HG03196 (cell line): ENCODE data around the gene BOK.

ENCODE experiments used
- ATAC-seq: cut with Tn5 transposase; IDR thresholded peaks from one replicate; pipeline ENCODE4 v1.9.1; 2021; ENCODE audit not compliant: unreplicated experiment

The BOK gene

DNA sequence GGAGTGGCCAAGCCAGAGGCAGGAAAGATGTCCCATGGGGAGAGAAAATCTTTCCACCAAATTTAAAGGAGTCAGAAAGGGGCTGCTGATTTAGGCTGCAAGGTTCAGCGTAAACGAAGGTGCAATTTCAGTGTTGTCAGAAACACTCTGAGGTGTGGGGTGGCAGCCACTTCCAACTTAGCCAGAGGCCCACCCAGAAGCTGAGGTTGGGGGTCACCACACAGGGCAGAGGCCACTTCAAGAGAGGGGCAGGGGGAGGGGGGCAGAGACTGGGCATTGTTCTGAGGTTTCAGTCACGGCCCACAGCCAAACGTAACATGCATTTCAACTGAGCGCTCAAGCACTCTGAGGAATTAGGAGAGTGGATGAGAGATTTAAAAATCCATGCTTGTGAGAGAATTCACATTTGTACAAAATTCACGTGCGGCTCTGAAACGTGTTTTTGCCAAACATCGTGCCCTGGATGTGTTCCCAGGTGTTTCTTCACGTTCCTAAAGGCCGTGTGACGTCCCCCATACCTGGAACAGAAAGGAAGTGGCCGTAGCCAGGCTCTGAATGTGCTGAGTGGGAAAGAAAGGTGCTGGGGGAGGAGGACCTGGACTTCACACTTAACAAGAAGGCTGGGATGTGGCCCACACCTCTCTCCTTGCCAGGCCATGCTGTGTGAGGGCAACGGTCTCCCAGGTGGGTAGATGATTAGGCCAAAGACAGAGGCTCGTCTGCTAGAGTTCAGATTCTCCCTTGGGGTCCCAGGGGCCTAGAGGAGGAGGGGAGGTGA, 19.5 kb upstream of the BOK start:
- no peak for ATAC-seq

DNA sequence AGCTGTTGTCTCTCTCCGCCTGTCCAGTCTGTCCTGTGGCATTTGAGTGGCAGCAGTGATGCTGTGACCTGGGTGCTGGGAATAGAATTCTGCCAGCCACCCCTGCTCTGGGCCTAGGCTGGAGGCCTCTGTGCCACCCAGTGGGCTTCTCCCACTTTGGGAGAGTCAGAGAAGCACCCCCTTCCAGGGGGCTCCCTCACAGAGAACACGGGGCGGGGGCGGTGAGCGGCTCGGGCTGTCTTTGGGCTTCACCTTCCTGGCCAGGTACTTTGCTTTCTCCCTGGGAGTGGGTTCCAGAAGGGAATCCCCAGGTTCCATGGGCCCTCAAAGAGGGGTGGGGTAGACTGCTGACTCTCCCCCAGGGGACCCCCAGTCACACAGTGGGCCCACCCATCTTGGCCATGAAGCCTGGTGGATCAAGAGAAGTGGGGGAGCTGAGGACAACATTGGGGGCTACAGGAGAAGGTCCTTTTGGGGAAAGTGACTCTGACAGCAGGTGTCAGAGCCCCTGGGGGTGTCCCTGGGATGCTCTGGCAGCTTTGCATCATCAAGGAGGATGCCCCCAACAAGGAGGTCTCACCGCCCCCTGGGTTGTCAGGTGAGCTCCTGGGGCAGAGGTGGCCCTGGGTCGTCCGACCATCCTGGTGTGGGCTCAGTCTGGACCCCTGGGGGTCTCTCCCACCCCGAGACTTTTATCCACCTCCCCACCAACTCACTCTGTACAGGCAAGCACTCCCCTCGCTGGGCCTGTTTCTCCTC, 18.8 kb upstream of the BOK start:
- no peak for ATAC-seq

DNA sequence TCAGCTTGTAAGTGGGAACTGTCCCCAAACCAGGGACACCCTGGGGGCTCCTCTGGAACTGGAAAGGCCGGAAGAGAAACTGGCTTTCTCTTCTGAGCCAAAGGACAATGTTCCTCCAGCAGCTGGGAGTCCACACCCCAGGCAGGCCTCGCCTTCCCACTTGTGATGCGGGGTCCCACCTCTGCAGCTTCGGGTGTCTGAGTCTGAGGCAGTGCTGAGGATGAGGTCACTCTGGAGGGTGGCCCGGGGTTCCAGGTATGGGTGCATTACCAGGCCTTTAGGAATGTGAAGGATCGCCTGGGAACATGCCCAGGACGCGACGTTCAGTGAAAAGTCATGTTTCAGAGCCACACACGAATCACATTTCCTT, 18.2 kb upstream of the BOK start:
- no peak for ATAC-seq

DNA sequence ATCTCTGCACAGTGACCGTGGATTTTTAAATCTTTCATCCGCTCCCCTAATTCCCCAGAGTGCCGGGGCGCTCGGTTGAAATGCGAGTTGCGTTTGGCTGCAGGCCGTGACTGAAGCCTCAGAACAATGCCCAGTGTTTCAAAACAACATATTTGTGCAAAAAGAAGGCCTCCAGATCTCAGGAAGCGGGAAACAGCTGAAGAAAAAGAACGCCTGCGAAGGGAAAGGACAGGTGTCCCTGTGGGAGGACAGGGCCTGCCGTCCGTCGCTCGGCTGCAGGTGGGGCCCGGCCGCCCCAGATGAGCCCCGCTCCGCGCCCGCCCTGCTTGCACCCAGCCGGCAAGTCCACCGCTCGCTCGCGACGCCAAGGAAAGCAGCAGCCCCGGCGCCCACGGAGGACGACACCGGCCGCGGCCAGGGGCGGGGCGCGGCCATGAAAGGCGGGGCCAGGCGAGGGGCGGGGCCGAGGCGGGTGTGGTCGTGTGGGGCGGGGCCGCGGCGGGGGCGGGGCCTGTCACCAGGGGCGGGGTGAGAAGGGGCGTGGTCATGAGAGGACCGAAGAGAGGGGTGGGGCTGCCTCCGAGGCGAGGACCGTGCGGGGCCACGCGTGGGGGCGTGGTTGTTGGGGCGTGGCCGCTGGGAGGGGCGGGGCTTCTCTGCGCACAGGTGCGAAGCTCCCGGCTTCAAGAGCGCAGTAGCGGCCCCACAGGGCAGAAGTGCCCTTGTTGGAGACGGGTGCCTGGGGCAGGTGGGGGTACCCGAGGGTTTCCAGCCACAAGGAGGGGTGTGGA, 17.6 kb upstream of the BOK start:
- no peak for ATAC-seq

DNA sequence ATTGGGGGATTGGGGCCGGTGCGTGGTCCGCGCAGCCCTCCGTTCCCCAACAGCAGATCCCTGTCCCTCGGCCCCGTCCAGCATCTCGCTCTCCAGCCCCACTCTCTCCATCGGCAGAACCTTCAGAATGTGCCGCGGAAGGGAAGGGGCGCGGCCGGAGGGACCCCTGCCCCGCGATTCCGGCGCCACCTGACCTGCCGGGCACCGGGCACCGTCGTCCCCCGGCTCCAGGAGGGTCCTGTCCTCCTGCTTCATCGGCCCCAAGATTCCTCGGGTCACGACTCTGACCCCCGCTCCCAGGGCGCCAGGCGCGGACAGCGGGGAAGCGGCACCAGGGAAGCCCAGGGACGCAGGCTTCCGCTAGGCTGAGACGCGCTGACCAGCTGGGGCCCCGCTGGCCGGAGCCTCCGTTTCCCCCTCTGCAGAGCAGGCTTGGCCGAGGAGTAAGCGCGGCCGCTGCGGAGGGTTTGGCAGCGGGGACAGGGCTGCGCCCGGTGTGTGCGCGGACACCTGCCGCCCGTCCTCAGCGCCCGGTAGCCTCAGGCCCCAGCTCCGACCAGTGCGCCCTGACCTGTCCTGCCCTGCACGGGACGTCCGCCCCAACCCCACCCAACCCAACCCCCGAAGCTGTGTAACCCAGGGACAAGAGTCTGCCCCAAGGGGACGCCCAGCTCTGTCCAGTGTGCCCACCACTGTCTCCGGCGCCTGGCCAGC, 16.8 kb upstream of the BOK start:
- ATAC-seq = no peak

DNA sequence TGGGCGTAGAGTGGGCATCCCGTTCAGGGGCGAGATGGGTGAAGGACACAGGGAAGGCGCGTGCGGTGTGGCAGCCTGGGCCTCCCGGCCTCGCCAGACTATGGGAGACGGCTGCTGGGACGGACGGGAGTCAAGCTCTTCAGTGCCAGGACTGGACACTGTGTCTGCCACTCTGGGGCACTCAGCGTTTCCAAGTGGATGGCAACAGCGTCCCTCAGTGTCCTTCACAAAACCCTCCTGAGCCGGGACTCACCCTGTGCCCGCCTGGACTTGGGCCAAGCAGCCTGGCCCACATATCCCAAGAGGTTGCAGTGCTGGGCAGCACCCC, 16.3 kb upstream of the BOK start:
- ATAC-seq = no peak

DNA sequence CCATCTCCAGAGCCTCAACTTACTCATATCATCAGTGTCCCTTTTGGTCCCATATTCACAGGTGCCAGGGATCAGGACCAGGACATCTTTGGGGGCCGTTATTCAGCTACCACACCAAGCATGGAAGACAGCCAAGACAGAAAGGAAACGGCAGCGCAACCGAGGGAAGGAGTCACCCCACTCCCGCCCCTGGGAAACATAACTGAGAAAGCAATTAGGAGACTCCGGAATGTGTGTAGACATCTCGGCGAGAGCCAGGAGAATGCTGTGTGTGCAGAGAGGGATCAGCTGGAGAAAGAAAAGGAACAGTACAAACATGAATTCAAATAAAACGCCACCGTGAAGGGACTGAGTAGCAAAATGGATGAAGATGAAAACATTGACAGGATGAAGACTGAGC, 13.4 kb upstream of the BOK start:
- no peak for ATAC-seq

DNA sequence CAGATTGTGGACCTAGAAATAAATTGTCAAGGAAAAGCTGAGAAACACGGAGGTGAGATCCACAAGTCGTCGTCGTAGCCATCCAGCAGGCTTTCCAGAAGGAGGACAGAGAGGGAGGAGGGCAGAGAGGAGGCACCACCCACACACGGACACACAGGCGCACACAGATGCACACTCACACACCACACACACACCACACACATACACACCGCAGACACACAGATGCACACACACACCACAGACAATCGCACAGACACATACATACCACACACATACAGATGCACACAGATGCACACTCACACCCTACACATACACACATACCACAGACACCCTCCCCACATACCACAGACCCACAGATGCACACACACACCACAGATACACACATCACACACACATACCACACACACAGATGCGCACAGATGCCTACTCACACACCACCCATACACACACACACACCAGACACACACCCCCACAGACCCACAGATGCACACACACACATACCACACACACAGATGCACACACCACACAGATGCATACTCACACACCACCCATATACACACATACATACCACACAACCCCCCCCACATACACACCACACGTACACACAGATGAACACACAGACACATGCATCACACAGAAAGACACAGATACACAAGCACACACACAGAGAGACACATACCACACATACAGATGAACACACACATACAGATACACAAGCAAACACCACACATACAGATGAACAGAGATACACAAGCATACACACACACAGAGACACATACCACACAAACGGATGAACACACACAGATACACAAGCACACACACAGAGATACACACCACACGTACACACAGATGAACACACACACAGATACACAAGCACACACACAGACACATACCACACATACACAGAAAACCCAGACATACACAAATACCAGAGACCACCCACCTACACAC, 12.7 kb upstream of the BOK start:
- ATAC-seq = no peak

DNA sequence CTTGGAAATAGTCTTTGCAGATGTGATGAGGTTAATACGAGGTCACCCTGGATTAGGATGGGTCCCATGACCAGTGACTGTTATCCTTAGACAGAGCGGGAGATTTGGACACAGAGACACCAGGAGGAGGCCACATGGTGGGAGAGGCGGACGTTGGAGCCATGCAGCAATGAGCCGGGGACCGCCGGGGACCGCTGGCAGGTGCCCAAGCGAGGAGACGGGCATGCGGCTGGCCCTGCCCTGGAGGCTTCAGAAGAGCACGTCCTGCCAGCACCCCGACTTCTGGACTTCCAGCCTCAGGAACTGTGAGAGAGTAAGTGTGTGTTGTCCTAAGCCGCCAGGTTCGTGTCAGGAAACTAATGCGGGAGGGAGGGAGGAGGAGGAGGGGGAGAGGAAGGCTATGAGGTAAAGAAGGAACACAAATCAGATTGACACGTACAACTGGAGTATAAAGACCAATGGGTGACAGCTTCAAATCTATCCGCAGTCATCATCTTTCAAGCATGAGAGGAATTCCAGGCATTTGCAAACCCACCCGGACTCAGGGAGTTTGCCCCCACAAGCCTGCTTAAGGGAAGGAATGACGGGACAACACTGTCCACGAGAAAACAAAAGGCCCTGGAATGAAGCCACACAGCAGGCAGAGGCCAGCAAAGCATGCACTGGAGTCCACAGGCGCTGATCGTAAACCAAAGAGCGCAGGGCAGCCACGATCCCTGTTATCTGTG, 11.6 kb upstream of the BOK start:
- ATAC-seq = no peak

DNA sequence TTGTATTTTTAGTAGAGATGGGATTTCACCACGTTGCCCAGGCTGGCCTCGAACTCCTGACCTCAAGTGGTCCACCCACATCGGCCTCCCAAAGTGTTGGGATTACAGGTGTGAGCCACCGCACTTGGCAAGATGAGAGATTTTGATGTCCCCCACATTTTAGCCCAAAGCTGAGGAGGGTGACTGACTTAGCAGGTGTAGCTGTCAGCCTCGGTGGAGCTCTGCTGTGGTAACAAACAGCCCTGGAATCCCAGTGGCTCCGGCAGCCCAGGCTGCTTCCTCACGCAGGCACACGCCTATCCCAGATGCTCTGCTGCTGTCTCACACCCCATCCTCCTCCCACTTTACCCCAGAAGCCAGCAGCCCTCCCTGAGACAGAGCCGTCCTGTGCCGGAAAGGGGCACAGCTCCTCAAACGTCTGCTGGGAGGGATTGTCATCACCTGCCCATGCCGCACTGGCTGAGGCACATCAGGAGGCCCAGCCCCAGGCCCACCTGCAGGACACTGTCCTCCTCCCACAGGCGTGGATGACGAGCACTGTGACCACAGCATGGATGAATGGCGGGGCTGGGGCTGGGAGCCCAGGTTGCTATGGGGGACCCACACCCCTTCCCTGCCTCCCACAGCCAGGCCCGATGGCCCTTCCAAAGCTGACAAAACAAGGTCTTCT, 10.6 kb upstream of the BOK start:
- no peak for ATAC-seq

DNA sequence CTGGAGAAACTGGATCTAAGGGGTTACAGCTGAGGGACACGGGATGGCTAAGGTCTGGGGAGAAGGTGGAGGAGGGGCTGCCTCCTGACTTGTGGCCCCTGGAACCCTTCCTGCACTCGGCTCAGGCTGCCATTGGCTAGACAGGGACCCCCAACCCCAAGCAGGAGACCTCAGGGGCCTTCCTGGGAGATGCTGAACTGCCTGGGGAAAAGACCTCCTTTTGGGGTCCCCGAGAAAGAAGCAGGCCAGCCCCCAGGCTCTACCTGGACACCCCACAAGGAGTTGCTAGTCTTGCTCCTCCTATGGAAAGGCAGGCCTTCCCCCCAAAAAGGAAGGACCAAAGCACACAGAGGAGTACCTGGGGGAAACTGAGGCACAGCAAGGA, 10.1 kb upstream of the BOK start:
- ATAC-seq = no peak

DNA sequence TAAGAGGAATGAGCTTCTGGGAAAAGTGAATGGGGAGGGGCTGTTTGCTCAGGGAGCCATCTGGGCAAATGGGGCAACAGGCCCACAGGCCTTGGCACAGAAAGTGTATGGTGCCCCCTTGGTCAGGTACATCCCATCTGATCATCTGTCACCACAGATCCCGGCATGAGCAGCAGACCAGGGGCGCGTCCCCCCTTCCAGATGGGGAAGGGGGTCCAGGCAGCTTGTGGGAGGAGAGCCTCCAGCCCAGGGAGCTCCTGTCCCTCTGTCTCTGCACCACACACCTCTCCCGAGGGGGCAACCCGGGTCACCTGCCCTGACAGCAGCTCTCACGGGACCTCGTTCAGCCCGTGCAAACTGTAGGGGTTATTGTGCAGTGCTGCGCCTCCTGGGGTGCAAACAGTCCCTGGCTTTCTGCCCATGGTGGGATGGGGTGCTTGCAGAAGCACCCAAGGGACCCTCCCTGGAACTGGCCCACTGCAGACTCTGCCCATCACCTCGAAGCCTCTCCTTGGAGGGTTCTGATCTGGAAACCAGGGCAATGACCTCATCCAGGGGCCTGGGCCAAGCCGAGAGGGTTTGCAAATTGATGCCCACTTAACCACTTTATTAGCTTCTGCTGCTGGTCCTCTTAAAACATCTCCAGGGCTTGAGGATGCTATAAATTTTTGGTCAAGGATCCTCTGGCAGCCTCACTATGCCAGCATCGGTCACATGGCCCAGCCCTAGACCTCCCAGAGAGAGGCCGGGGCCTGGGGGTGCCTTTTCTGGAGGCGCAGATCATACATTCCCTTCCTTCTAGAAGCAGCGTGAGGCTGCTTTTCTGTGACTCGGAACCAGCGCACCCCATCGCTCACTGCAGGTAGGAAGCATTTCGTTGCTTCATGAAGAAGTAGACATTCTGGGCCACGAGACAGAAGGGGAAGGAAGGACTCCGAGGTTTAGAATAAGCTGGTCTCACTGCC, 7.6 kb upstream of the BOK start:
- ATAC-seq = no peak

DNA sequence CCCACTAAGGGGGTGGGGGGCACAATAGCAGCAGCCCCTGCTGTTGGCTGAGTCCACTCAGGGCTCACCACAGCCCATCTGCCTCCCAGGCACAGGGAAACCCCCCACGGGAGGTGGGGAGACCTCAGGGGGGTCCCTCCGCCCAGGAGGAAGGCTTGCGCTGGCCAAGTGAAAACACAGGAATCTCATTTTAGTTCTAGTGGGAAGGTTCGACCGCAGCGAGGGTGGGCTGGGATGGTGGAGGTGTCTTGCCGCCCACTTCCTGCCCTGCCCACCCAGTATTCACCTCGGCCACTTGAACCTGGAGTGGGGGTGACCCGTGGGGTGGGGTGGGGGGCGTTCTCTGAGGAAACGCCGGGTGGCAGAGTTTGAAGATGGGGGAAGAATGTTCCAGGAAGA, 6.9 kb upstream of the BOK start:
- ATAC-seq = no peak

DNA sequence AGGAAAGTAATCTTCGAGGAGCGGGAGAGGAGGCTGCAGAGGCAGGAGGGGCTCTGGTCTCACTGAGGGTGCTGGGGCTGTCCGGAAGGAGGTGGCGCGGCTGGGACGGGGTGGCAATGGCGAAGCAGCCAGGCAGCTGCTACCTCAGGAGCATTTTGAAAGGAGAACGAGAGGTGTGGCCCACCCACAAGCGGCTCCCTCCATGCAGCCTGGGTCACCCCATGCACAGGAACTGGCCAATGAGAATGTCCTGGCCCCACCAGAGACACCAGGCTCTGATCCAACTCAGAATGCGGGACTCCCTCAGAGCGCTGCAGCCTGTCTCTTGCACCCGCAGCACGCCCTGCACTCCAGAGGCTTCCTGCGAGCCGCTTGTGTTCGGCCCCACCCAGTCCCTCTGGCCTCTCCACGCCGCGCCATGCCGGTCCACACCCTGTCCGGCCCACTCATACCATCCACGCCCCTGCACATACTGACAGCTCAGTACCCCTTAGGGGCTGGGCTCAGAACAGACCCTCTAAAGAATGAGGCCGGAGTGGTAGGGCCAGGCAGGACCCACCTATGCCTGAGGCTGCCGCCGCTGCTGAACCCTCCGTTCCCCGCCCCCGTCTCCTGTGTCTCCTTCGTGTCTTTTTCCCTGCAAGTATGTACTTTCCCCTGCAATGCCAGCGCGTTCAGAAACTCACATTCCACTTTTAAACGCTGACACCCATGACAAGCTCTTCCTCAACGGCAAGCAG, 6.4 kb upstream of the BOK start:
- ATAC-seq = no peak

DNA sequence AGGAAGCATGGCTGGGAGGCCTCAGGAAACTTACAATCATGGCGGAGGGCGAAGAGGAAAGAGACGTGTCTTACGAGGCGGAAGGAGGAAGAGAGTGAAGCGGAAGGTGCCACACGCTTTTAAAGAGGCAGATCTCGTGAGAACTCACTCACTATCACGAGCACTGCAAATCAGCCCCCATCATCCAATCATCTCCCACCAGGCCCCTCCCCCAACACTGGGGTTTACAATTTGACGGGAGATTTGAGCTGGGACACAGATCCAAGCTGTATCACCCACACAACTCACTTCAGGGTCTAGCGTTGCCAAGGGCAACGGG, 5.1 kb upstream of the BOK start:
- no peak for ATAC-seq

DNA sequence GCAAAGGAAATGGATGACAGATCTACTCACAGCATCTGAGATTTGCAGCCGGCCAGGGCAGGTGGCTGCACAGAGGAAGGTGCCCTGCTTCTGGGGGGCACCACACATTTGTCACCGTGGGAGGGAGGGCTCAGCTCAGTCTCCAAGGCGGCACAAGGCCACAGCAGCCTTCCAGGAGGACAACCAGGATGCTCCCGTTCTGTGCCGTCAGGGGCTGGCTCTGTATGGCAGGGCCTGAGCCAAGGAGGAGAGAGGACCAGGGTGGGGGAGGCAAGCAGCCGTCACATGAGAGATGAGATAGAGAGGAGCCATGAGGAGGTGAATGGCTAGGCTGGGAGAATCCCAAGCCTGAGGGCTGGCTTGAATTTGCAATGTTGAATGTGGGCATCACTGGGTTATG, 4.6 kb upstream of the BOK start:
- no peak for ATAC-seq

DNA sequence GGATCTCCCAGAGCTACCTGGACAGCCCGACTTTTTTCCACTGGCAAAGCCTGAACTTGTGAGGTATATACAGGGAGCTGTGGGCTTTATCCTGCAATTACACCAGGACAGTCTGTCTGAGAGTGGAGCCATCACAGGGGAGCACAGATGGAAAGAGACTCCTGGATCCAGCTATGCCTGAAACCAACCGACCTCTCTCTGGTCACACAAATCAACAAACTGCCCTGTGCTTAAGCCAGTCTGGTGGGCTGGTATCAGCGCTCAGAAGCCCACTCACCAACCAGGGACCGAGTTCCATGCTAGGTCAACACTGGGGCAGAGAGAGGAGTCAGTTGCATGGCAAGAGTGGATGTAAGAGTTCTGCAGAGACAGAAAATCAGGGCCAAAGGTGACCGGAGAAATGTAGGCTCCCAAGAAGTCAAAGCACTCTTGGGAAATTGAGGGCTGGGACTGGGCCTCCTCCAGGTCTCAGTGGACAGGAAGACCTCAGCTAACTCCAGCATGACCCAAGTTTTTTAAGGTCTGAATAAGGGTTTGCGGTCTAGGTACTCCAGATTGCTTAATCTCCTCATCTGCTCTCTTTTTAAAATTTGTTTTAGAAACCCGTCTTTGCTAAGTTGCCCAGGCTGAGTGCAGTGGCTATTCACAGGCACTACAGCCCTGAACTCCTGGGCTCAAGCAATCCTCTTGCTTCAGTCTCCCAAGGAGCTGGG, 3.8 kb upstream of the BOK start:
- no peak for ATAC-seq
